ENCODE results near the gene COL27A1.

The COL27A1 gene

DNA sequence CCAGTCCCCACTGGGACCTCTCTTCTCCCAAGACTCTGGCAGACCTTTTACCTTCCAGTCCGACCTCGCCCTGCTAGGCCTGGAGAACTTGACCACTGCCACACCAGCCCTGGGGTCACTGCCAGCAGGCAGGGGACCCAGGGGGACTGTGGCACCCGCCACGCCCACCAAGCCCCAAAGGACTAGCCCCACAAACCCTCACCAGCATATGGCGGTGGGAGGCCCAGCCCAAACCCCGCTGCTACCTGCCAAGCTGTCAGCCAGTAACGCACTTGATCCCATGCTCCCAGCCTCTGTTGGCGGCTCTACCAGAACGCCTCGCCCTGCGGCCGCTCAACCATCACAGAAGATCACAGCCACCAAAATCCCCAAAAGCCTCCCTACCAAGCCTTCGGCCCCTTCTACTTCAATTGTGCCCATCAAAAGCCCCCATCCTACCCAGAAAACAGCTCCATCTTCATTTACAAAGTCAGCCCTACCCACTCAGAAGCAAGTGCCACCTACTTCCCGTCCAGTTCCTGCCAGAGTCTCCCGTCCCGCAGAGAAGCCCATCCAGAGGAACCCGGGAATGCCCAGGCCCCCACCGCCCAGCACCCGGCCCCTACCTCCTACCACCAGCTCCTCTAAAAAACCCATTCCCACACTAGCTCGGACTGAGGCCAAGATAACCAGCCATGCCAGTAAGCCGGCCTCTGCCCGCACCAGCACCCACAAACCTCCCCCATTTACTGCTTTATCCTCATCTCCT, 13.1 kb downstream of the COL27A1 start:
- no peak for DNase-seq (ENCODE audit: low read depth in 2 of 2)

DNA sequence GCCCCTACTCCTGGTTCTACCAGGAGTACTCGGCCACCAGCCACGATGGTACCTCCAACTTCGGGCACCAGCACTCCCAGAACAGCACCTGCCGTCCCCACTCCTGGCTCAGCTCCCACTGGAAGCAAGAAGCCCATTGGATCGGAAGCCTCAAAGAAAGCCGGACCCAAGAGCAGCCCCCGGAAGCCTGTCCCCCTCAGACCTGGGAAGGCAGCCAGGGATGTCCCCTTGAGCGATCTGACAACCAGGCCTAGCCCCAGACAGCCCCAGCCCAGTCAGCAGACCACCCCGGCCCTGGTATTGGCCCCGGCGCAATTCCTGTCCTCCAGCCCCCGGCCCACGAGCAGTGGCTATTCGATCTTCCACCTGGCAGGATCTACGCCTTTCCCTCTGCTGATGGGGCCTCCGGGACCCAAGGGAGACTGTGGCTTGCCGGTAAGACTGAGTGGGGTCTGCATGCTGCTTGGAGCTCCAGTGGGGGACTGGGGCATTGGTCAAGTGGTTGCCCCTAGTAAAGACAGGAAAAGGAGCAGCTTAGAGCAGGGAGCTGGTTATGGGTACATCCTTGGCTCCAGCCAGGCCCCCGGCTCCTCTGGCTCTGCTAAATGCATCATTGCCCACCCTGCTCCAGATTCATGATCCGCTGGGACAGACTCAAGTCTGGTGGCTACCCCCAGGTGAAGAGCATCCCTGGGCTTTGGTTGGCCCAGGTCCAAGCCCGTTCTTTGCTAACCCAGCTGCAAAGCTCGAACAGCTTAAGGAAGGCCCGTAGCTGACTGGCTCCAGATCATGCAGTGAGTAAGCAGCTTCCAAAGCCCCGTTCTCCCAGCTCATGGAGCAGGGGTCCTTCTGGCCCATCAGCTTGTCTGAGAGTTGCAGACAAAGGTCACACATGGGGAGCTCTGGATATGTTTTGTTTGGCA, 14.0 kb downstream of the COL27A1 start:
- DNase-seq (ENCODE audit: low read depth in 2 of 2), result no peak

DNA sequence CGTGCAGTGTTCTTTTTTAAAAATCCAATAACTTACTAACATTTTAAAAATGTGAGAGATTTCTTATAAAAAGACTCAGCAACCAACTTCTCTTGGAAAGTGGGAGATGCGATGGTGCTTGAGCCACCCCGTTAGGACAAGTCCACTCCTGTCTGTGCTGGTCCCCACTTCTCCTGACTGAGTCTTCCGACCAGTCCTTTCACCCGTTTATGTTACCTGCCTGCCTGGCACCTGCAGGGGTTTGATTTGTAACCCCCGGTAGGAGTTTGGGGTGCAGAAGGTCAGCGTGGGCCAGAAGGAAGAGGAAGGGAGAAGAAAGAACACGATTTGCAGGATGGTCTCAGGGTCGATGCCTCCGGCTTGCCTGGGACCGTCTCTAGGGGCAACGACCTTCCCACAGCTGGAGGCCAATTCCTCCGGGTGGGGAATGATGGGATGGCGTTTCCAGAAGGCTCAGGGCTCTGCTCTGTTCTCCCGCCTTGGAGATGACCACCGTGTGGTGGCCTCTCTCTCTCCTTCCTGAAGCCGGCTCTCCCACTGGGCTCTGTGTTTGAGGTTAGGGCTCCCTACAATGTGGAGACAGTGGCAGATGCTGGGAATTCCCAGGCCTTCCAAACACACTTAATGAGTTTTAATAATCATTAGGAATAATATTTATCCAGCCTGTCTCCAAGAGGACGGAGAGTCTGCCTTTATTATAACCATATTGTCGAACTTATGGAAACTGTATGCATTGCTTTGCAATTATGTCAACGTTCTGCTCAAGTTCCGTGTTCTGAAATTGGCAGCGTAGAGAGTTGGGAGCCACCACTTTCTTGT, 14.8 kb downstream of the COL27A1 start:
- DNase-seq (ENCODE audit: low read depth in 2 of 2), result no peak

- DNase-seq (ENCODE audit: low read depth in 2 of 2), result no peak
Measured at GRCh38 chr9:114170771-114171461, 15.6 kb downstream of the COL27A1 start.

- DNase-seq (ENCODE audit: low read depth in 2 of 2), result no peak
Measured at GRCh38 chr9:114171500-114171899, 16.2 kb downstream of the COL27A1 start.

DNA sequence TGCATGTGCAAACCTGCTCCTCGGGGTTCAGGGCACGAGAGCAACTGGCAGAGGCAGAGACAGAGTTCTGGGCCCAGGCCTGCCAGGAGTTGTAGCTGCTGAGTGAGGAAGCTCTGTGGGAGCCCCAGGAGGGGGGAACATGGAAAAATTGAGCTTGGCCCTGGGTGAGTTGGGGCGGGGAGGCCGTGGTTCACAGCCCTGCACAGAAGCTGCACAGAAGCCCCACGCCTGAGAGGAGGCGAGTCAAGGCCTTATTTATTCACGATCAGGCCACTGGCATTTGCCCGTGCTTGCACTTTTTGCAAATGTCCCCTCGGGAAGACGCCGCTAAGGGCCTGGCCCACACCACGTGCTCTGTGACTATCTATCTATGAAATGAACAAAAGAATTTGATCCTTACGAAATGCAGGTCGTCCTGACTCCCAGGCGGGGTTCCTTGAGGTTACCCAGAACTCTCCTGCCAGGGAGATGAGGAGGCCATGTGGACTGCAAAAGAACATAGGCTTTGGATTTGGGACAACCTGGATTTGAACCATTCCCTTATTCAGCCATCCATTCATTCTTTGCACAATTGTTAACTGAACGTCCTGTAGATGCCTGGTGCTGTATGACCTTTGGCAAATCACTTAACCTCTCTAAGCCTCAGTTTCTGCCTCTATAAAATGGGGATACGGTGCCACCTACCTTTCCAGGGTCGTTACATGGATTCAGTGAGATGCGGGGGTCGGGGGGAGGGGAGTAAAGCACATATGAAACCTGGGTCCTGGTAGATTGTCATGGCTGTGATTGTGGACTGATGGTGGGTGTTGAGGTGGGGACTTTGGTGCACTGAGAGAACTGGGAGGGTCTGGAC, 17.9 kb downstream of the COL27A1 start:
- no peak for DNase-seq (ENCODE audit: low read depth in 2 of 2)

- no peak for DNase-seq (ENCODE audit: low read depth in 2 of 2)
Measured at GRCh38 chr9:114174557-114174875, 19.2 kb downstream of the COL27A1 start.

GRCh38 chr9:114174876-114175771, 19.8 kb downstream of the COL27A1 start:
- no peak for DNase-seq (ENCODE audit: low read depth in 2 of 2)

- DNase-seq (ENCODE audit: low read depth in 2 of 2), result no peak
Measured at GRCh38 chr9:114176624-114177291, 21.4 kb downstream of the COL27A1 start.

GRCh38 chr9:114177423-114178064, 22.2 kb downstream of the COL27A1 start:
- DNase-seq (ENCODE audit: low read depth in 2 of 2), result no peak

- DNase-seq (ENCODE audit: low read depth in 2 of 2), result no peak
Measured at GRCh38 chr9:114178076-114178475, 22.7 kb downstream of the COL27A1 start.

DNA sequence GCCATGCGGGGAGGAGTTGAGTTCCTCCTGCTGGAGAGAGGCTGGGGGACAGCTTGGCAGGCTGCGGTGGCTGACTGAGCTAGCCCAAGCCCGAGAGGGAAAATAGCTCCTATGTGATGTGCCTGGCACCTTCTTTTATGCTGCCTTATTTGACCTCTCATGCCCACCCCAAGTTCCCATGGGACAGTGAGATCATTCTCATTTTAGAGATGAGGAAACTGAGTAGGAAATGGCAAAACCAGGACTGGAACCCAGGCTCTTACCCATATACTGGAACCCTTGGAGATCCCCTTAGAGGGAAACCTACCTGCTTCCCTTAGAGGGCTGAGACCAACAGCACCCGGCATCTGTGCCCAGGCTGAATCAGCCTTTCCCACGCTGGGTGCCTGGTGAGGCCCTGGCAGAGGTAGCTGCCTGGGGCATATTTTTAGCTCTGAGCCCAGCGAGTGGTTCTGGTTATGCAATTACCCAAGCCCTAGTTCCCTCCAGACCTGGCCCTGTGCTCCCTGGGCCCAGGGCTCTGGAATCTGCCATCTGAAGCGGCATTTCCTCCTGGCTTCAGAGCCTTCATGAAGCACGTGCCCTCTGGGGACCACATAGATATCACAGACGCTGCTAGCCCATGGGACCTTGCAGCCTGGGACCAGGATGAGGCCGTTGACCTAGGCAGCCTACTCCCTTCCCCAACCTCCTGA, 23.6 kb downstream of the COL27A1 start:
- no peak for DNase-seq (ENCODE audit: low read depth in 2 of 2)

DNA sequence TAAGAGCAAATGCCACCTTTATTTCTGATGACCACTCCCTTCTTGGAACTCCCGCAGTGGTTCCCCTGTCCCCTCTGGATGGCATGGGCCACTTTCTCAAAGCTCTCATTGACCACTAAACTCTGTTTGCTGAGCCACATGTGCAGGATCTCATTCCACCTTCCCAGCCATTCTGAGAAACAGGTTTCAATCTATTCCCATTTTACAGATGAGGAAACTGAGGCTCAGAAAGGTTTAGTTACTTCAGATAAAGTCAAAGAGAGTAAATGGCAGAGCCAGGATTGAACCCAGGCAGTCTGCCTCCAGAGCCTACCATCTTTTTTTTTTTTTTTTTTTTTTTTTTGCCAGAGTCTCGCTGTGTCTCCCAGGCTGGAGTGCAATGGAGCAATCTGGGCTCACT, 24.2 kb downstream of the COL27A1 start:
- DNase-seq (ENCODE audit: low read depth in 2 of 2), result no peak

DNA sequence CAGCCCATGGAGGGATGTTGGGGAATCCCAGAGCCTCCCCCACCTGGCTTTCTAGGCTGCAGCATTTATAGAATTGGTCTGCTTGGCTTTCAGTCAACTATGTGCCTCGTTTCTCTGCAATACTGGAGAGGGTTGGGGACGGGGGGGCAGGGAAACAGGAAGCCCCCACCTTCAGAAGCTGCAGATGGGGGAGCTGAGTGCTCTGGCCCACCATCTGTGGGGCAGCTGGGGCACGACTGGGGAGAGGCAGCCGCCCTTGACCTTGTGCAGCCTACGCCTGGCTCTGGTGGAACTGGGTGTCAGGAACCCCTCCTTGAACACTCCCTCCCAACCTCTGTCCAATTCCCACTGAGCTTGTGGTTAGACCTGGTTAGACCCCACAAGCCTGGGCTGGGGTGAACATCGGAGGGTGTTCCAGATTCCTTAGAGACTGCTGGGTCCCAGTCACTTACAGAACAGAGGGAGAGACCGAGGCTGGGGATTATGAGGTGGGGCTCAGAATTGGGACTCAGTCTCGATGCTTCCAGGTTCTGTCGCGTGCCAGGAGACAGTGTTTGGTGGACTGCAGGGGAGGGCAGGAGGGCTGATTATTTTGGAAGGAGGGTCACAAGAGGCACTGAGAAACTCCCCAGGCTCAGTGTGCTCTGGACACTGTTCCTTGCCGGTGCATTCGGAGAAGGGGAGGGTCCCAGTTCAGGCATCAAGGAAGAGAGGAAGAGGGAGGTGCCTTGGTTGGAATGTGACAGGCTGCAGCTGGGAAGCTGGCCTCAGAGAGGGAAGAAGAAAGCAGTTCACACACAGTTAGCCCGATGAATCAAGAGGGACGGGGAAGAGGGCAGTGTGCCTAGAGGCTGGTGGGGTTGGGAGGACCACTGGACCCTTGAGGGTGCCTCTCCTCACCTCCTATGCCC, 25.6 kb downstream of the COL27A1 start:
- DNase-seq (ENCODE audit: low read depth in 2 of 2), result no peak

DNA sequence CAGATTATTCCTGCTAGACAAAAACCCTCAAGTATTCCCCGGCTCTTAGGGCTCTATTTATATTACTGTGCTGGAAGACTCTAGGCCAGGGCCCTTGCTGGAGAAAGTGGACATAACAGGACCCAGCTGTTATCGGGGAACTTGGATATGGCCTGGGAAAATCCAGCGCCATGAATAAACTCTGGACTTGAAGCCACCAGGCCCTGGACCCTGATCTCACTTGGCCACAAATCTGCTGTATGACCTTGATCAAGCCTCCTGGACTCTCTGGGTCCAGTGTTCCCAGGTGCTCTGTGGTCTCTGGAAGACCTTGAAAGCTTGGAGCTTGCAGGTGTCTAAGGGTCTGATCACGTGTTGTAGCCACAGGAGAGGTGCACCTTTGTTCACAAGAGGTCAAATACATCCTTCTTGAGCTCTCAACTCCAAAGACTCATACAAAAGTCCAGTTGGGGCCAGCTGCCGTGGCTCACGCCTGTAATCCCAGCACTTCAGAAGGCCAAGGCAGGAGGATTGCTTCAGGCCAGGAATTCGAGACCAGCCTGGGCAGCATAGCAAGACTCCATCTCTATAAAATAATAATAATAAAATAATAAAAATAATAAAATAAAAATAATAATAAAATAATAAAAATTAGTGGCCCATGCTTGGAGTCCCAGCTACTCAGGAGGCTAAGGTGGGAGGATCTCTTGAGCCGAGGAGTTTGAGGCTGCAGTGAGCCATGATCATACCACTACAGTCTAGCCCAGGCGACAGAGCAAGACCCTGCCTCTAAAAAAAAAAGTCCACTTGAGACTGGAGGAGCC, 26.5 kb downstream of the COL27A1 start:
- no peak for DNase-seq (ENCODE audit: low read depth in 2 of 2)

DNA sequence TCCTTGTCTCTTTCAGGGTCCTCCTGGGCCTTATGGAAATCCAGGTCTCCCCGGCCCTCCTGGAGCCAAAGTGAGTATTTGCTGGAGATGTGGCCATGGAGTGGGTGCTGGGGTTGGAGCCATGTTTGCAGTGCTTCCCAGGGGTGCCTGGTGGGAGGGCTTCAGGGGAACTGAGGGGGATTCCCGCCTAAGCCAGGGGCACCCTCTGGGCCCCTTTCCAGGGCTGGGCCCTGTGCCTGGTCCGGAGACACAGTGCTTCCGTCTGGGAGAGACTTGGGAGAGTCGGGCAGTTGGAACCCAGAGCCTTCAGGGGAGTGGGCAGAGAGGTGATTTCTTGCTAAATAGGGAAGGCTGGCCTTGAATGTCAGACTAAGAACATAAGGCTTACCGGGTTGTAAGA, 27.7 kb downstream of the COL27A1 start:
- no peak for DNase-seq (ENCODE audit: low read depth in 2 of 2)
